Mucosa of stomach (tissue), 1 donor: ENCODE data around the gene PLCH2.

Experiments used
- H3K27me3 ChIP-seq: one replicate; pipeline ENCODE4 v1.7.0; 2013; ENCODE audit warnings: mild to moderate bottlenecking, low read length; ENCODE audit not compliant: control insufficient read depth, insufficient read depth
- H3K36me3 ChIP-seq: one replicate; pipeline ENCODE4 v1.7.0; 2013; ENCODE audit warnings: low read length; ENCODE audit not compliant: control insufficient read depth, insufficient read depth
- H3K4me1 ChIP-seq: one replicate; pipeline ENCODE4 v1.7.0; 2013; ENCODE audit warnings: mild to moderate bottlenecking, low read length; ENCODE audit not compliant: control insufficient read depth, insufficient read depth
- H3K4me3 ChIP-seq: one replicate; pipeline ENCODE4 v1.7.0; 2013; ENCODE audit warnings: low read length
- H3K9ac ChIP-seq: one replicate; pipeline ENCODE4 v1.7.0; 2013; ENCODE audit warnings: mild to moderate bottlenecking, low read length, moderate library complexity
- H3K9me3 ChIP-seq: one replicate; pipeline ENCODE4 v1.7.0; 2013; ENCODE audit warnings: mild to moderate bottlenecking, low read length, moderate library complexity; ENCODE audit not compliant: control insufficient read depth
- donor health status: Pancreatic carcinoma.

The PLCH2 gene

DNA sequence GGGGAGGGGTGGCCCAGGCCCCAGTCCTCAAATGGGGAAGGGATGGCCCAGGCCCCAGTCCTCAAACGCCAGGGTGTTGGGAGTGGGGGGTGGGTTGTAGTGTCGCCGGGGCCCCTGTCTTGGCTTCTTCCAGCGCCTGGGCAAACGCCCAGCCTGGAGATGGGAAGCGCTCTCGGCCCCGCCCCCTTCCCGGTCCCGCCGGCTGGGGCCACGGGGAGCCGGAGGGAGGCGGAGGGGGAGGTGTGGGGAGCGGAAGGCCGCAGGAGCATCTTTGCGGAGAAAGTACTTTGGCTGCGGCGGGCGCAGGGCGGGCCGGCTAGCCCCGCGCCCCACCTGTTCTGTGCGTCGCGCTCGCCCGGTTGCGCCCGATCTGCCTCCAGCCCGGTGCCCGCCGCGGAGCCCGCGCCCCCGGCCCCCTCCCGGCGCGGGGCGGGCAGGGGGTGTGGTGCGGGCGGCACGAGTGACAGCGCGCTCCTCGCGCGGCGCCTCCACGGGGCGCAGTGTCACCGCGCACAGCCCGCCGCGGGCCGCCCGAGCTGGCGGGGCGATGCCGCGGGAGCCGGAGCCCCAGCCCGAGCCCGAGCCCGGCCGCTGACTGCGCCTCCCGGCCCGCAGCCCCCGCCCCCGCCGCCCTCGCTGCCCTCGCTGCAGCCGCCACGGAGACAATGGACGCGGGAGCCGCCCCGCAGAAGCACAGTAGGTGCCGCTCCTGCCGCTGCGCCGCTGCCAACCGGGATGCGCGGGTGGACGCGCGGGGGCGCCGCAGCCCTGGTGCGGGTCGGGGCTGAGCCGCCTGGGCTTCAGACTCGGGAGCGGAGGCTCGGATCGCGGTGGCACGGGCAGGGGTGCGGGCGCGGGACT lies 32.6 kb upstream of the PLCH2 start:
- H3K9me3 ChIP-seq = no peaks in the 10 kb centered on the region
- H3K9ac ChIP-seq = no peak overlapping the region
- H3K4me1 ChIP-seq = no peaks in the 10 kb centered on the region
- no peak overlapping the region for H3K4me3 ChIP-seq
- peaks cover 32% of the 10 kb centered on the region for H3K27me3 ChIP-seq
- H3K36me3 ChIP-seq = no peaks in the 10 kb centered on the region

- peaks cover 32% of the 10 kb centered on the region for H3K27me3 ChIP-seq
- no peak overlapping the region for H3K9ac ChIP-seq
- H3K4me3 ChIP-seq = no peak overlapping the region
- no peaks in the 10 kb centered on the region for H3K36me3 ChIP-seq
- no peaks in the 10 kb centered on the region for H3K9me3 ChIP-seq
- H3K4me1 ChIP-seq = no peaks in the 10 kb centered on the region
Observed at GRCh38 chr1:2444138-2444591, 31.9 kb upstream of the PLCH2 start.

DNA sequence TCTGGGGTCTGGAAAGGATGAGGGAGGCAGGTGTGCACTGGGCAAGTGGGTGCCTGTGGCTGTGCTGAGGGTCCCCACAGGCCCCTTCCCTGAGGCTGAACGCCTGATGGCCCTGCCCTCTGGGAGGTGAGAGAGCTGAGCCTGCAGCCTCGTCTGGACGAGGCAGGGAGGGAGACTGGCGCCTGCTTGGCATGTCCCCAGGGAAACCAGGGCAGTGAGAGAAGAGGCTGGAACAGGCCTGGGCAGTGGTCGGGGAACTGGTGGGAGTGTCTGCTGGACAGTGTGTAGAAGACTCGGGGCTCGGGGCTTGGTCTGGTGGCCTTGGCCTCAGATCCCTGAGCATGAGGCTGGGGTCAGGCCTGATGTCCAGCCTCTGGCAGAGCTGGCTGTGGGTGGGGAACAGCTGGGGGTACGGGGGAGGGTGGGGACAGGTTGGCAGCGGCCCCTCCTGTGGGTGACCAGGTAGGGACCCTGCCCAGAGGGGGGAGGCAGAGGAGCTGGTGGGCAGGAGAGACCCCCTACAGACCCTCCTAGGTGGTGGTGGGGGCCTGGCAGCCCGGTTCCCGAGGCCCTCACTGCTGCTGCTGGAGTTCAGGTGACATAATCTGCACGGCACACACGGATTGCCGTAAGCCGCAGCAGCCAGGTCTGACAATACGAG lies 30.8 kb upstream of the PLCH2 start:
- Histone ChIP-seq H3K4me1 (no peaks in the 10 kb centered on the region), H3K9ac (no peak overlapping the region), H3K4me3 (no peak overlapping the region), H3K27me3 (peaks cover 32% of the 10 kb centered on the region), H3K9me3 (no peaks in the 10 kb centered on the region), H3K36me3 (no peaks in the 10 kb centered on the region)

DNA sequence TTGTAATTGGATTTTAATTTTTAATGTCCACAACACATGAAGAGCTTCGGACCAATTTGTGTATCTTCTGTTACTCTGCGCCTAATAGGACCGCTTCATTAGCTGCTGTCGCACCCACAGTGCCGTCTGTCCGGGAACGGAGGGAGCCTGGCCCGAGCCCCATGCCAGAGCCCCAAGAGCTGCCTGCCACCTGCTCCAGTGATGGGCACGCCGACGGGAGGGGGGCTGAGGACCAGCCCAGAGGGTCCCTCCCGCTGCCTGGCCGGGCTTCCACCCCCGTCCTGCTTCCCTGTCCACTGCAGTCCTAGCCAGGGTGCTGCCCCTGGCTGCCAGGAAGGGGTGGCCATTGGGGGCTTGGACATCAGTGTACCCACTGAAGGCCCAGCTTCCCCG lies 30.3 kb upstream of the PLCH2 start:
- Histone ChIP-seq H3K9ac (no peak overlapping the region), H3K9me3 (no peaks in the 10 kb centered on the region), H3K4me3 (no peak overlapping the region), H3K4me1 (no peaks in the 10 kb centered on the region), H3K27me3 (peaks cover 32% of the 10 kb centered on the region), H3K36me3 (no peaks in the 10 kb centered on the region)

- Histone ChIP-seq H3K4me1 (no peaks in the 10 kb centered on the region), H3K36me3 (no peaks in the 10 kb centered on the region), H3K9me3 (no peaks in the 10 kb centered on the region), H3K27me3 (peaks cover 31% of the 10 kb centered on the region), H3K9ac (no peak overlapping the region), H3K4me3 (no peak overlapping the region)
Observed at GRCh38 chr1:2446394-2446793, 29.7 kb upstream of the PLCH2 start.

DNA sequence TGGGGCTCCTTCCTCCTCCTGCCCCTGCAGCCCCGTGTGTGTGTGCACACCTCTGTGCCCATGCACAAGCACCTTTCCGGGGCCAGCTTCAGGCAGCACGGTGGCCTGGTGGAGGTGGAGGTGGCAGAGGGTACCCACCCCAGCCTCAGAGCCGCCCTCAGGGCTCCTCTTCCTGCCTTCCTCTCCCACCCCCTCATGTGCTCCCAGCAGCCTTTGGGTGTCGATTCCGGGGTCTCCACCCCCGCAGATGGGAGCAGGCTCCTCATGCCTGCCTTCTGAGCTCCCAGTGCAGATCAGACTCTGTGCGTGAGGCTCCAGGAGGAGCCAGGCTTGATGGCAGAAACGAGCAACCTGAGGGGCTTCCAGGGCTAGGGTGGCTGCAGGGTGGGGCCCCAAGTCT lies 29.2 kb upstream of the PLCH2 start:
- Histone ChIP-seq H3K36me3 (no peaks in the 10 kb centered on the region), H3K27me3 (peaks cover 28% of the 10 kb centered on the region), H3K4me3 (no peak overlapping the region), H3K9me3 (no peaks in the 10 kb centered on the region), H3K9ac (no peak overlapping the region), H3K4me1 (no peaks in the 10 kb centered on the region)

DNA sequence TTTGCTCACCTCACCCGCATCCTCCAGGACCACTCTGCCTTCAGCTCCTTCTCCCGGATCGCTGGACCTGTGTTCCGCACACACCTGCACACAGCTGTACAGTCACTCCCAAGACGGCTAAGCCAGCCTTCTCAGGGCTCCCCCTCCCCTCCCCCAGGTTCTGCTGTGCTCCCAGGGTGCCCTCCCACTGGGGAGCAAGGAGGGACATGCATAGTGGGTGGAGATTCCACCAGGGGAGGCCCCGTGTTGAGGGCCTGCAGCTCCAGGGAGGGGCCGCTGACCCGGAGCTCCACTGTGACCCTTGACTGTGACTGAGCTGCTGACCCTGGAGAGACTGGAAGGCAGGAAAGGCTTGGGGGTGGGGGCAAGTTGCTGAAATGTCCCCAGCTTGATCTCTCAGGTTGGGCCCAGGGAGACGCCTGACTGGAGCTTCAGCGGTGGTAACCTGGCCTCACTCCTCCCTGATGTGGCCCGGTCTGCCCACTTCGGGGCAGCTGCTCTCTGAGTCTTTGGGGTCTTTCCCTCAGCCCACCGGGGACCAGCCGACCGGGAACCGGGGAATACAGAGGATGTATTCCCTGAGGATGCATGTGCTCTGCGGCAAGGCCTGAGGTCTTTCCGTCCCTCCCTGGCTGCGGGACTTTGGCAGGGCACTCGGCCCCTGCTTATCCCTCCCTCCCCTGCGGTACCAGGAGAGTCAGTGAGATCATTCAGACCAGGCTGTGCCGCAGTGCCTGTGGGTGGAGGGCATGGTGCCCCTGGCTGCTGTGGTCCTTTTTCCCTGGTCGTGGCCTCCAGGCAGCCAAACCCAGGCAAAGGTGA lies 28.6 kb upstream of the PLCH2 start:
- no peaks in the 10 kb centered on the region for H3K9me3 ChIP-seq
- H3K4me3 ChIP-seq = no peak overlapping the region
- no peak overlapping the region for H3K9ac ChIP-seq
- H3K36me3 ChIP-seq = no peaks in the 10 kb centered on the region
- H3K4me1 ChIP-seq = no peaks in the 10 kb centered on the region
- H3K27me3 ChIP-seq = peaks cover 26% of the 10 kb centered on the region

DNA sequence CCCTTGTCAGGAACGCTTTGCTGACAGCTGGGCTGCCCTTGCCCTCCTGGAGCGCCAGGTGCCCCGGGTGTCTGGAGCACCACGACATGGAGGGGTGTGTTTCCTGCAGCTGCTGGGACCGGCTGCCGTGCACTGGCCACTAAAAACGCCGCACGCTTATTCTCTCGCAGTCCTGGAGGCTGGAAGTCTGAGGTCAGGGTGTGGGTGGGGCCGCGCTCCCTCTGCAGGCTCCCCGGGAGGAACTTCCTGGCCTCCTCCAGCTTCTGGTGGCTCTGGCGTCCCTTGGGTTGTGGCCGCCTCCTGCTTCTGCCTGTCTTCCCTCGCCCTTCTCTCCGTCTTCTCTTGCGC lies 28.0 kb upstream of the PLCH2 start:
- Histone ChIP-seq H3K36me3 (no peaks in the 10 kb centered on the region), H3K9me3 (no peaks in the 10 kb centered on the region), H3K4me3 (no peak overlapping the region), H3K4me1 (no peaks in the 10 kb centered on the region), H3K27me3 (peaks cover 21% of the 10 kb centered on the region), H3K9ac (no peak overlapping the region)

DNA sequence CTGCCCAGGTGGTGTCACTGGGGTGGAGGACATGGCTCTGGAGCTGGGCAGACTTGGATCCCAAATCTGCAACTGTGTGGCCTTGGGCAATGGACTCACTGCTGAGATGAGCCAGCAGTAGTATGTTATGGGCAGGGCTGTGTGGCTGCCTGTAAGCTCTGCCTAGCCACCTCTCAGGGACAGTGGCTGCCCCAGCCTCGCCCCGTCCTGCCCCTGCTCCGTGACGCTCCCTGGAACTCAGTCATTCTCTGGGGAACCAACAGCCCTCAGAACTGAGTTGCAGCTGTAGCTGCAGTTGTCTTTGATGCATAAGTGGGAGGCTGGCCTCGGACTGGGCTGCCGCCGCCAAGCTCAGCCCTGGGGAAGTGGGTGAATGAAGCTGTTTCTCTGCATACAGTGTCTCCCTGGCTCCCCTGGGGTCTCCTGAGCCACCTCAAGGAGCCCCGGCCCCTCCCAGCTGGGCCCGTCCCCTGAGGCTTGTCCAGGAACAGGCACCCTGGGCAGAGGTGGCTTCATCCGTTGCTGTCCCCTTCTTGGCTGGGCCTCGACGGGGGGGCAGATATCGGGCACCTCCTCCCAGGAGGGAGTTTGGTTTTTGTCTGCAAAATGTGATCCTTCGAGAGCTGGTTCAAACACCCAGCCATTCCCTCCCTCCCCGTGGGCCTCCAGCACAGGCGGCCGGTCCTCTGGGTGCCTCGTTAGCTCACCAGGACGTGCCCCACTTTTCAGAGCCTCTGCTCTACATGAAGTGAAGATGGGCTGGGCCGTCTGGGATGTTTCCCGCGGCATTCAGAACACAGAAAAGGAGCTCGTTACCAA lies 26.2 kb upstream of the PLCH2 start:
- Histone ChIP-seq H3K27me3 (peaks cover 9% of the 10 kb centered on the region), H3K9ac (no peak overlapping the region), H3K36me3 (no peaks in the 10 kb centered on the region), H3K4me3 (no peak overlapping the region), H3K4me1 (no peaks in the 10 kb centered on the region), H3K9me3 (no peaks in the 10 kb centered on the region)

DNA sequence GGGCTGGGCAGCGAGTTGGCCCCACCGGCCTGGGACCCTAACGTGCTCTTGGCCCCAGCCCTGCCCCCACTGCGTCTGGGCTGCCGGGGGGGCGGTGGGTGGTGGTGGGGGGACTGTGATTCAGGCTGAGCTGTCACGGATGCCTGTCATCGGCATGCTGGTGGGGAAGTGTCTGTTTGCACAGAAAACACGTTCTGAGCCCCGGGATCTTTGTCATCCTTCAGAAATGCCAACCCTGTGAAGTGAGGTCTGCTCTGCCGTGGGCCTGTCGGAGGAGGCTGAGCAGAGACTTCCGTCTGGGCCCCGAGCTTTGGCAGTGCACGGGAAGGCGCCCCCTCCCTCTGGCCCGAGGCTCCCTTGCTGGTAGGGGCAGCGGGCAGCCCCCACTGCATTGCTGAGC lies 24.3 kb upstream of the PLCH2 start:
- Histone ChIP-seq H3K27me3 (peaks cover 5% of the 10 kb centered on the region), H3K9ac (no peak overlapping the region), H3K36me3 (no peaks in the 10 kb centered on the region), H3K9me3 (no peaks in the 10 kb centered on the region), H3K4me3 (no peak overlapping the region), H3K4me1 (no peaks in the 10 kb centered on the region)

DNA sequence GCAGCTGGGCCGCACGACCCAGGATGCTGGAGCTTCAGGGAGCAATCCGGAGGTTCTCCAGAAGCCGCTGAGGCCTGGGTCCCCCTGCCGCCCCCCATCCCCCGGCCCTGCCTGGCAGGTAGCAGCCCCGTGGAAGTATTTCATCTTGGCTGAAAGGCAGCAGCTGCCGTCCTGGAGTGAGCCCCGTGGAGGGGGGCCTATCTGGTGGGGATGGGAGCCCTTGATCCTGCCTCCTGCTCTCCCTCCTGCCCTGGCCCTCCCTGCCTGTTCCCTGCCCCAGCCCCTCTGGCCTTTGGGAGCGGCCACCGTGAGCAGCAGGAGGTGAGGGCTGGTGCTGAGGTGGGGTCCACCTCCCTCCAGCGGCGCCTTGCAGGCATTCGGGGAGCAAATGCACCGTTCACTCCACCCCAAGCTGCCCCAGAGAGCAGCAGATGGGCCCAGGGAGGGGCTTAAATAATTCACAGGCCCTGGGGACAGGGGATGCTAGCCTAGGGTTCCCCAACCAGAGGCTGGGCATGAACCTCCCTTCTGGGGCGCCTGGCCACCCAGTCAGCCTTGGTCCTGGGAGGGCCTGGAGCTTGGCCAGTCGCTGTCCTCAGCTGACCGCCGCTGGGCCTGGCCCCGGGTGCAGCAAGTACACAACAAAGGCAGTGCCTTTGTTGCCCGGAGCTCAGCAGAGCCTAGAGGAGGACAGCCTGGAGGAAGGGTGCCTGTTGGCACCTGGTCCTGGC lies 23.7 kb upstream of the PLCH2 start:
- Histone ChIP-seq H3K36me3 (no peaks in the 10 kb centered on the region), H3K9ac (no peak overlapping the region), H3K27me3 (peaks cover 5% of the 10 kb centered on the region), H3K9me3 (no peaks in the 10 kb centered on the region), H3K4me3 (no peak overlapping the region), H3K4me1 (no peaks in the 10 kb centered on the region)
